ENCODE results near the gene SLC38A1. TPM values are rescaled to one million over a fixed set of nuclear protein-coding genes. Genes with fewer than 3 reads are reported as not detected.
"Not testable (repeated sequence)": the region's sequence is repeated elsewhere in the genome, so short reads cannot be mapped to it uniquely, and the experiment has no call there.

Gene SLC38A1
- polyA plus RNA-seq, 5 donors = 17.2 to 34.0 (median 26.5) TPM

DNA sequence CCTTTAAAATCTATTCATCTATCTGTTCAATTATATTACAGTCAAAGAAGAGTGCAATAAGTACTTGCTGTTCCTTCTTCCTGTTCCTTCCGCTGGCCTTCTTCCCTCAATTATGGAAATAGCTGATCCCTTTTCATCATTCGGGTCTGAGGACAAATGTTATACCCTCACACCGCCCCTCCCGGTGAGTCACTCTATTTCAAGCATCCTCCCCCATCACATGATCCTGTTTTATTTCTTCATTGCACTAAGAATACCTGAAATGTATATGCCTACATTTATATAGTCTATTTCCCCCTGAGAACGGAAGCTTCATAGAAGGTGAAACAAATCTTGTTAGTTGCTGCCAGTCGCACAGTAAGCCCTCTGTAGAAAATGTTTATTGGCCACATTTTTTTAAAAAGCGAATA, 2.5 kb downstream of the SLC38A1 start:
- no peak for DNase-seq

DNA sequence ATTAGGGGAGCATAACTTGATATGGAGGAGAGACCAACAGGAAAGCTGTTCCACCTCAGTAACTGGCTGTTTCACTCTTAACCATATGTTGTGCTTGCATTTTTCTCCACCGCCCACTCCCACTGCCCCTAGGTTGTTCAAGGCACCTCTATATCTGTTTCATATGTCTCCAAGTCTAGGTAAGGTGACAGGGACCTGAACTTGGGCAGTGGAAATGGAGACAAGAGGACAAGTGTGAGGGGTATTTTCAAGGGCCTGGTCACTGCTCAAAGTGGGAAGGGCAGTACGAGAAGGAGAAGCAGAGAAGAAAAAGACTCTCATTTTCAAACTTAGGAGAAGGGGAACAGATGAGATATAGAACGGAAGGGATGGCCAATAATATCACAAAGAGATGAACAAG, 3.1 kb downstream of the SLC38A1 start:
- DNase-seq = no peak

GRCh38 chr12:46265102-46265501, 3.7 kb downstream of the SLC38A1 start:
- DNase-seq = no peak

DNA sequence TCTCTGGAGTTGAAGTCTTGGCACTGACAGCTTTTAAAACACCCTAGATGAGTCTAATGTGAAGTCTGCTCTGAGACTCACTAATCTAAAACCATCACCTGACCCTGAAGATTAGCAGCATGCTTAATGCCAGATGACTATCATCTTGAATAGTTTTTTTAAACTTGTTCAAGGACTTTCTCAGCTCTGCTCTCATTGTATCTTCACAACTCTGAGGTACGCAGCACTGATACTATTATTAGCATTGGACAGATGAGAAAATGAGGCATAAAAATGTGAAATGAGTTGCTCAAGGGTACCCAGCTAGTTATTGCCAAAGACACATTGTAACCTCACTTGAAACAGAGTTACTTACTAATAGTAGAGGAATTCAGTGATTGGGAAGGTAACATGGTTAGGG, 4.8 kb downstream of the SLC38A1 start:
- no peak for DNase-seq

GRCh38 chr12:46263140-46264016, 5.5 kb downstream of the SLC38A1 start:
- DNase-seq = no peak

DNA sequence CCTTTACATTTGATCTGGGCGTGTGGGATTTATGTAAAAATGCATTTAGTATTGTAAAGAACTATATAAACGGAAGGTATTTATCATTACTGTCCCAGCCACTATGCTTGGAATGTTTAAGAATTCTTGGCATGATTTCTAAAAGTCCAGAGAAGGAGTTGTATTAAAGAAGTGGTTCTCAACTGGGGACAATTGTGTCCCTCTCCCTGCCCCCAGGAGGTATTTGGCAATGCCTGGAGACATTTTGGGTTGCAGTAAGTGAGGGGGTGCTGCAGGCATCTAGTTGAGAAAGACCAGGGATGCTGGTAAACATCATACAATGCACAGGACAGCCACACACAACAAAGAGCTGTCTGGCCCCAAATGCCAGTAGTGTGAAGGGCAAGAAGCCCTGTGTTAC, 7.2 kb downstream of the SLC38A1 start:
- DNase-seq = no peak

GRCh38 chr12:46260913-46261476, 7.8 kb downstream of the SLC38A1 start:
- no peak for DNase-seq

- DNase-seq = no peak
Observed at GRCh38 chr12:46260124-46260912, 8.5 kb downstream of the SLC38A1 start.

GRCh38 chr12:46259713-46260112, 9.1 kb downstream of the SLC38A1 start:
- no peak for DNase-seq

DNA sequence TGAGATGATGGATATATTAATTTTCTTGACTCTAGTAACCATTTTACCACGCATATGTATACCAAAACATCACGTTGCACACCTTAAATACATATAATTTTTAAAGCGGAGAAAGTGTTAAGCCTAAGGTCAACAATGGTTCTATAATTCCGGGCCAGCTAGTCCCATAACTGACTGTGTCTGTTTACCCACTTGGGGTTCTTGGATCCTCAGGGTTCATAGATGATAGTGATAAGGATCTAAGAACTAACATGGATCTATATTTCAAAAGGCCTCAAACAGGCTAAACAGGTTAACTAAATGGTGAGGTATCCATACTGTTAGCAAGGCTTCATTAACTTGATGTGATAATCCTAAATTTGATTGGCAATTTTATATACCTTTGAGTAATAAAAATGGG, 9.8 kb downstream of the SLC38A1 start:
- no peak for DNase-seq

DNA sequence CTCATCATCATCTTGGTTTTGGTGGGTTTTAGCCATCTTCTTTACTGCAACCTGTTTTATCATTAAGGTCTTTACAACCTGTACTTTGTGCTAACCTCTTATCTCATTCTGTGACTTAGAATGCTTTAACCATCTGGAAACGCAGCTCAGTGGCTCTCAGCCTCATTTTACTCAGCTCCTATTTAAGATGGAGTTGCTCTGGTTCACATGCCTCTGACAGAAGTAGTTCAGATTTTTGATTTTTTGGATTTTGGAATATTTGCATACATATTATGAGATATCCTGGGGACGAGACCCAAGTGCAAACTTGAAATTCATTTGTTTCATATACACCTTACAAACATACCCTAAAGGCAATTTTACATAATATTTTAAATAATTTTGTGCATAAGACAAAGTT, 10.7 kb downstream of the SLC38A1 start:
- DNase-seq = no peak

- no peak for DNase-seq
Observed at GRCh38 chr12:46256942-46257341, 11.9 kb downstream of the SLC38A1 start.

GRCh38 chr12:46253544-46254162, 15.2 kb downstream of the SLC38A1 start:
- DNase-seq = no peak

DNA sequence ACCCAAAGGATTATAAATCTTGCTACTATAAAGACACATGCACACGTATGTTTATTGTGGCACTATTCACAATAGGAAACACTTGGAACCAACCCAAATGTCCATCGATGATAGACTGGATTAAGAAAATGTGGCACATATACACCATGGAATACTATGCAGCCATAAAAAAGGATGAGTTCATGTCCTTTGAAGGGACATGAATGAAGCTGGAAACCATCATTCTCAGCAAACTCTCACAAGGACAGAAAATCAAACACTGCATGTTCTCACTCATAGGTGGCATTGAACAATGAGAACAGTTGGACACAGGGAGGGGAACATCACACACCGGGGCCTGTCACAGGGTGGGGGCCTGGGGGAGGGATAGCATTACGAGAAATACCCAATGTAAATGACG, 16.8 kb downstream of the SLC38A1 start:
- DNase-seq = not testable (repeated sequence)

GRCh38 chr12:46249960-46250359, 18.9 kb downstream of the SLC38A1 start:
- not testable (repeated sequence) for DNase-seq

GRCh38 chr12:46246021-46246700, 22.7 kb downstream of the SLC38A1 start:
- DNase-seq = no peak

DNA sequence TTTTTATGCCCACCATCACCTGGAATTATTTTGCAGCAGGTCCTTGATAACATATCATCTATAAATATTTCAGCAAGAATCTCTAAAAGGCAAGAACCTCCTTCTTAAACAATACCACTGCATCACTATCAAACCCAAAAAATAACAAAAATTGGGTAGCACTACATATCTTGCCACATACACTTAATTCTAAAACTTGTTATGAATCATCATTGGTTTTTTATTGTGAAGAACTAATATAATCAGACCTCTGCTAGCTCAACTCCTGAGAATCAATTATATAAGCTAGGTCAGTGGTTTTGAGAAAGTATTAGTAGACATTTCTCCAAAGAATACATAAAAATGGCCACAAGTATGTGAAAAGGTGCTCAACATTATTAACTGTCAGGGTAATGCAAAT, 23.8 kb downstream of the SLC38A1 start:
- DNase-seq = no peak

DNA sequence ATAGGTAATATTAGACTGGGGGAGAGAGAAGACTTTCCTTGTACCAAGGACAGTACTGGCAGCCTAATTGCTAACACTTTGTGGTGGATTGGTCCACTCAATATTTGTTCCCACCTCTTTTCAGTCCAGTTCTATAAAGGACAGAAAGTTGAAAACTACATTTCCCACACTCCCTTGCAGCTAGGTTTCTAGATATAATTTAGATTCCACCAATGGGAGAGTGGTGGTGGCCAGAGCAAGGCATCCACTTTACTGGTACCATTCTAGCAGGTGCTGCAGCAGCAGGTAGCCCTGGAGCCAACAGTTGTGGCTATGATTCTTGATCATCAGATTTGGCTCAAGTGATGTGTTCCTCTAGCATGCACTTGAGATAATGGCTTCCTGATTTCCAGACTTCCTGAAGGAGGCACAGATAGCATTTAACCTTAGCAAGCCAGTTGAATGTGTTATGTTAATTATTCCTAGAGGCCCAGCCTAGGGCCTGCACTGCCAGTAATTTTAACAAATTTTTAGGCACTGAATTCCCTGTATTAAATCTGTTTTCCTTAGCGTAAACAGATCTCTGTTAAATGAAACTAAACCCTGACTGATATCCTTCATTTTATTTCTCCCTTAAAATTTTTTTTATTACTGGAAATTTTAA, 24.4 kb downstream of the SLC38A1 start:
- no peak for DNase-seq

- DNase-seq = no peak
Observed at GRCh38 chr12:46242569-46242968, 26.3 kb downstream of the SLC38A1 start.

- DNase-seq = no peak
Observed at GRCh38 chr12:46240436-46240835, 28.4 kb downstream of the SLC38A1 start.

- no peak for DNase-seq
Observed at GRCh38 chr12:46238821-46239220, 30.0 kb downstream of the SLC38A1 start.
